ENCODE results near the gene SLC30A10.

Gene SLC30A10

GRCh38 chr1:219927298-219927955, 930 bp downstream of the SLC30A10 start:
- Histone ChIP-seq H3K4me1 (ENCODE audit: control insufficient read depth, insufficient read depth, low read length) (peaks cover 6% of the 10 kb centered on the region), H3K9me3 (ENCODE audit: control insufficient read depth, low read length) (no peaks in the 10 kb centered on the region), H3K9ac (ENCODE audit: low read length) (no peak overlapping the region), H3K4me3 (ENCODE audit: low read length) (peak overlapping the region; percentile 69), H3K36me3 (ENCODE audit: control insufficient read depth, insufficient read depth, low read length, severe bottlenecking) (no peaks in the 10 kb centered on the region), H3K27me3 (replicated peaks; ENCODE audit: control insufficient read depth, insufficient read depth, low read length) (peaks cover 44% of the 10 kb centered on the region)
- no peak for DNase-seq (ENCODE audit: low read depth)

- Histone ChIP-seq H3K9me3 (ENCODE audit: control insufficient read depth, low read length) (no peaks in the 10 kb centered on the region), H3K36me3 (ENCODE audit: control insufficient read depth, insufficient read depth, low read length, severe bottlenecking) (no peaks in the 10 kb centered on the region), H3K9ac (ENCODE audit: low read length) (no peak overlapping the region), H3K4me1 (ENCODE audit: control insufficient read depth, insufficient read depth, low read length) (peaks cover 6% of the 10 kb centered on the region), H3K27me3 (replicated peaks; ENCODE audit: control insufficient read depth, insufficient read depth, low read length) (peaks cover 48% of the 10 kb centered on the region), H3K4me3 (ENCODE audit: low read length) (no peak overlapping the region)
- DNase-seq (ENCODE audit: low read depth): no peak
Measured at GRCh38 chr1:219926363-219926998, 1.9 kb downstream of the SLC30A10 start.

- peaks cover 48% of the 10 kb centered on the region for H3K27me3 ChIP-seq (replicated peaks; ENCODE audit: control insufficient read depth, insufficient read depth, low read length)
- no peak for DNase-seq (ENCODE audit: low read depth)
- no peaks in the 10 kb centered on the region for H3K9me3 ChIP-seq (ENCODE audit: control insufficient read depth, low read length)
- H3K4me3 ChIP-seq (ENCODE audit: low read length): no peak overlapping the region
- no peak overlapping the region for H3K9ac ChIP-seq (ENCODE audit: low read length)
- peaks cover 3% of the 10 kb centered on the region for H3K4me1 ChIP-seq (ENCODE audit: control insufficient read depth, insufficient read depth, low read length)
- H3K36me3 ChIP-seq (ENCODE audit: control insufficient read depth, insufficient read depth, low read length, severe bottlenecking): no peaks in the 10 kb centered on the region
Measured at GRCh38 chr1:219924342-219924741, 4.0 kb downstream of the SLC30A10 start.

GRCh38 chr1:219917851-219918466, 10.4 kb downstream of the SLC30A10 start:
- no peak overlapping the region for H3K9ac ChIP-seq (ENCODE audit: low read length)
- H3K4me3 ChIP-seq (ENCODE audit: low read length): no peak overlapping the region
- no peak for DNase-seq (ENCODE audit: low read depth)
- peaks cover 14% of the 10 kb centered on the region for H3K27me3 ChIP-seq (replicated peaks; ENCODE audit: control insufficient read depth, insufficient read depth, low read length)
- no peaks in the 10 kb centered on the region for H3K4me1 ChIP-seq (ENCODE audit: control insufficient read depth, insufficient read depth, low read length)
- no peaks in the 10 kb centered on the region for H3K9me3 ChIP-seq (ENCODE audit: control insufficient read depth, low read length)
- H3K36me3 ChIP-seq (ENCODE audit: control insufficient read depth, insufficient read depth, low read length, severe bottlenecking): no peaks in the 10 kb centered on the region

- Histone ChIP-seq H3K4me1 (ENCODE audit: control insufficient read depth, insufficient read depth, low read length) (no peaks in the 10 kb centered on the region), H3K27me3 (replicated peaks; ENCODE audit: control insufficient read depth, insufficient read depth, low read length) (peaks cover 7% of the 10 kb centered on the region), H3K4me3 (ENCODE audit: low read length) (no peak overlapping the region), H3K9ac (ENCODE audit: low read length) (no peak overlapping the region), H3K9me3 (ENCODE audit: control insufficient read depth, low read length) (no peaks in the 10 kb centered on the region), H3K36me3 (ENCODE audit: control insufficient read depth, insufficient read depth, low read length, severe bottlenecking) (no peaks in the 10 kb centered on the region)
- no peak for DNase-seq (ENCODE audit: low read depth)
Measured at GRCh38 chr1:219917281-219917680, 11.1 kb downstream of the SLC30A10 start.

- Histone ChIP-seq H3K9ac (ENCODE audit: low read length) (no peak overlapping the region), H3K4me3 (ENCODE audit: low read length) (no peak overlapping the region), H3K36me3 (ENCODE audit: control insufficient read depth, insufficient read depth, low read length, severe bottlenecking) (no peaks in the 10 kb centered on the region), H3K4me1 (ENCODE audit: control insufficient read depth, insufficient read depth, low read length) (no peaks in the 10 kb centered on the region), H3K27me3 (replicated peaks; ENCODE audit: control insufficient read depth, insufficient read depth, low read length) (peaks cover 6% of the 10 kb centered on the region), H3K9me3 (ENCODE audit: control insufficient read depth, low read length) (no peaks in the 10 kb centered on the region)
- no peak for DNase-seq (ENCODE audit: low read depth)
Measured at GRCh38 chr1:219916257-219916656, 12.1 kb downstream of the SLC30A10 start.

- Histone ChIP-seq H3K36me3 (ENCODE audit: control insufficient read depth, insufficient read depth, low read length, severe bottlenecking) (no peaks in the 10 kb centered on the region), H3K4me3 (ENCODE audit: low read length) (no peak overlapping the region), H3K9ac (ENCODE audit: low read length) (no peak overlapping the region), H3K4me1 (ENCODE audit: control insufficient read depth, insufficient read depth, low read length) (no peaks in the 10 kb centered on the region), H3K9me3 (ENCODE audit: control insufficient read depth, low read length) (no peaks in the 10 kb centered on the region), H3K27me3 (replicated peaks; ENCODE audit: control insufficient read depth, insufficient read depth, low read length) (peaks cover 6% of the 10 kb centered on the region)
- no peak for DNase-seq (ENCODE audit: low read depth)
Measured at GRCh38 chr1:219913005-219913770, 15.2 kb downstream of the SLC30A10 start.

- no peaks in the 10 kb centered on the region for H3K9me3 ChIP-seq (ENCODE audit: control insufficient read depth, low read length)
- no peaks in the 10 kb centered on the region for H3K4me1 ChIP-seq (ENCODE audit: control insufficient read depth, insufficient read depth, low read length)
- DNase-seq (ENCODE audit: low read depth): no peak
- H3K9ac ChIP-seq (ENCODE audit: low read length): no peak overlapping the region
- H3K4me3 ChIP-seq (ENCODE audit: low read length): no peak overlapping the region
- H3K27me3 ChIP-seq (replicated peaks; ENCODE audit: control insufficient read depth, insufficient read depth, low read length): peaks cover 8% of the 10 kb centered on the region
- no peaks in the 10 kb centered on the region for H3K36me3 ChIP-seq (ENCODE audit: control insufficient read depth, insufficient read depth, low read length, severe bottlenecking)
Measured at GRCh38 chr1:219910716-219911115, 17.6 kb downstream of the SLC30A10 start.

GRCh38 chr1:219909476-219909875, 18.9 kb downstream of the SLC30A10 start:
- DNase-seq (ENCODE audit: low read depth): no peak
- Histone ChIP-seq H3K27me3 (replicated peaks; ENCODE audit: control insufficient read depth, insufficient read depth, low read length) (peaks cover 2% of the 10 kb centered on the region), H3K9me3 (ENCODE audit: control insufficient read depth, low read length) (no peaks in the 10 kb centered on the region), H3K4me3 (ENCODE audit: low read length) (no peak overlapping the region), H3K36me3 (ENCODE audit: control insufficient read depth, insufficient read depth, low read length, severe bottlenecking) (no peaks in the 10 kb centered on the region), H3K4me1 (ENCODE audit: control insufficient read depth, insufficient read depth, low read length) (no peaks in the 10 kb centered on the region), H3K9ac (ENCODE audit: low read length) (no peak overlapping the region)

- no peak for DNase-seq (ENCODE audit: low read depth)
- Histone ChIP-seq H3K36me3 (ENCODE audit: control insufficient read depth, insufficient read depth, low read length, severe bottlenecking) (no peaks in the 10 kb centered on the region), H3K4me1 (ENCODE audit: control insufficient read depth, insufficient read depth, low read length) (no peaks in the 10 kb centered on the region), H3K4me3 (ENCODE audit: low read length) (no peak overlapping the region), H3K27me3 (replicated peaks; ENCODE audit: control insufficient read depth, insufficient read depth, low read length) (peaks cover 2% of the 10 kb centered on the region), H3K9me3 (ENCODE audit: control insufficient read depth, low read length) (no peaks in the 10 kb centered on the region), H3K9ac (ENCODE audit: low read length) (no peak overlapping the region)
Measured at GRCh38 chr1:219908170-219908569, 20.2 kb downstream of the SLC30A10 start.

GRCh38 chr1:219907772-219908070, 20.6 kb downstream of the SLC30A10 start:
- peaks cover 2% of the 10 kb centered on the region for H3K27me3 ChIP-seq (replicated peaks; ENCODE audit: control insufficient read depth, insufficient read depth, low read length)
- H3K9ac ChIP-seq (ENCODE audit: low read length): no peak overlapping the region
- H3K4me3 ChIP-seq (ENCODE audit: low read length): no peak overlapping the region
- DNase-seq (ENCODE audit: low read depth): no peak
- H3K36me3 ChIP-seq (ENCODE audit: control insufficient read depth, insufficient read depth, low read length, severe bottlenecking): no peaks in the 10 kb centered on the region
- H3K4me1 ChIP-seq (ENCODE audit: control insufficient read depth, insufficient read depth, low read length): no peaks in the 10 kb centered on the region
- H3K9me3 ChIP-seq (ENCODE audit: control insufficient read depth, low read length): no peaks in the 10 kb centered on the region

All from adipocyte (in vitro differentiated cells).